ENCODE data around the gene PLCG1. TPM values are rescaled to one million over a fixed set of nuclear protein-coding genes. Genes with fewer than 3 reads are reported as not detected.

Gene PLCG1
- total RNA-seq, 1 donor from 2014 or later = 61.1 TPM

DNA sequence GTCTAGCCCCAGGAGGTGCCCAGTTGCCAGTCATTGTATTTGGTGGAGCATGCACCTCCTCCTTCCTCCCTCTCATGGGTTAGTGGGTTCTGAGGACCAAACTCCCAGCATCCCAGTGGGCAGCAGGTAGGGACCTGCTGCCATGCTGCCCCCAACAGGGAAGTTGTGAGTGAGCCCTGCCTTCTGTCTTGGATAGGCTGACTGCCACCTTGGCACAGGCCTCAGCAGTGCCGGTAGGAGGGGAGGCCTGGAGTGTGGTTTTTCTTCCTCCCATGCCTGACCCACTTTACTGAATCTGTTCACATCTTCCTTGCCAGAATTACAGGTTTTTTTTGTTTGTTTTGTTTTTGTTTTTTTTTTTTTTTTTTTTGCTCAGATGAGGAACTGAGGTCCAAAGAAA, 24.5 kb downstream of the PLCG1 start:
- peaks cover 70% of the 10 kb centered on the region for H3K36me3 Mint-ChIP-seq (ENCODE audit: low read depth)
- peaks cover 34% of the 10 kb centered on the region for H3K4me1 Mint-ChIP-seq
- H3K27me3 Mint-ChIP-seq = no peaks in the 10 kb centered on the region
- DNase-seq (no peak), ATAC-seq (ENCODE audit: low read depth) (no peak)
- ChIA-PET POLR2A (no interaction called here), CTCF (no interaction called here)
- H3K9me3 Mint-ChIP-seq = no peaks in the 10 kb centered on the region
- no peak overlapping the region for H3K4me3 Mint-ChIP-seq
- intact Hi-C loops (cut with micrococcal nuclease) = no loop called here
- H3K27ac Mint-ChIP-seq = no peak overlapping the region
- no peak for TF ChIP-seq CTCF (IDR thresholded peaks at IDR 0.05)

DNA sequence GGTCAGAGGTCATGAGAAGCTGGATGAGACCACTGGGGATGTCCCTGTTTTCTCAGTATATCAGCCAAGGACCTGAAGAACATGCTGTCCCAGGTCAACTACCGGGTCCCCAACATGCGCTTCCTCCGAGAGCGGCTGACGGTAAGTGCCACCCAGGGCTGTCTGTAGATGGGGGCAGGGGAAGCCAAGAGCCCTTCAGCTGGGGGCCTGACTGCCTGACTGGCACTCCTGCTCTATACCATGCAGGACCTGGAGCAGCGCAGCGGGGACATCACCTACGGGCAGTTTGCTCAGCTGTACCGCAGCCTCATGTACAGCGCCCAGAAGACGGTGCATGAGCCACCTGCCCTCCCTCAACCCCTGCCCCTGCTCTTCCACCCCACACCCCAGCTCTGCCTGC, 25.1 kb downstream of the PLCG1 start:
- POLR2A ChIA-PET = no interaction called here
- CTCF ChIA-PET = no interaction called here
- intact Hi-C loops (cut with micrococcal nuclease) = no loop called here
- Mint-ChIP-seq H3K27me3 (no peaks in the 10 kb centered on the region), H3K27ac (no peak overlapping the region), H3K4me3 (no peak overlapping the region), H3K36me3 (ENCODE audit: low read depth) (peaks cover 75% of the 10 kb centered on the region), H3K9me3 (no peaks in the 10 kb centered on the region), H3K4me1 (peaks cover 34% of the 10 kb centered on the region)
- no peak for TF ChIP-seq CTCF (IDR thresholded peaks at IDR 0.05)
- no peak for DNase-seq
- ATAC-seq (ENCODE audit: low read depth) = no peak

DNA sequence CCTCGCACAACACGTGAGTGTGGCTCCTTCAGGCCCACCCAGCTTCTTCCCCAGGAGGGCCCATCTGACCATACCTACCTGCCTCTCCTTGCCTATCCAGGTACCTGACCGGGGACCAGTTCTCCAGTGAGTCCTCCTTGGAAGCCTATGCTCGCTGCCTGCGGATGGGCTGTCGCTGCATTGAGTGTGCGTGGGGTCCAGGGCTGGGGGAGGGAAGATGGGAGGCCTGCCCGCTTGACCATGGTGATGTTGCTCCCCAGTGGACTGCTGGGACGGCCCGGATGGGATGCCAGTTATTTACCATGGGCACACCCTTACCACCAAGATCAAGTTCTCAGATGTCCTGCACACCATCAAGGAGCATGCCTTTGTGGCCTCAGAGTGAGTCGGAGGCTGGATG, 26.5 kb downstream of the PLCG1 start:
- no peak for DNase-seq

DNA sequence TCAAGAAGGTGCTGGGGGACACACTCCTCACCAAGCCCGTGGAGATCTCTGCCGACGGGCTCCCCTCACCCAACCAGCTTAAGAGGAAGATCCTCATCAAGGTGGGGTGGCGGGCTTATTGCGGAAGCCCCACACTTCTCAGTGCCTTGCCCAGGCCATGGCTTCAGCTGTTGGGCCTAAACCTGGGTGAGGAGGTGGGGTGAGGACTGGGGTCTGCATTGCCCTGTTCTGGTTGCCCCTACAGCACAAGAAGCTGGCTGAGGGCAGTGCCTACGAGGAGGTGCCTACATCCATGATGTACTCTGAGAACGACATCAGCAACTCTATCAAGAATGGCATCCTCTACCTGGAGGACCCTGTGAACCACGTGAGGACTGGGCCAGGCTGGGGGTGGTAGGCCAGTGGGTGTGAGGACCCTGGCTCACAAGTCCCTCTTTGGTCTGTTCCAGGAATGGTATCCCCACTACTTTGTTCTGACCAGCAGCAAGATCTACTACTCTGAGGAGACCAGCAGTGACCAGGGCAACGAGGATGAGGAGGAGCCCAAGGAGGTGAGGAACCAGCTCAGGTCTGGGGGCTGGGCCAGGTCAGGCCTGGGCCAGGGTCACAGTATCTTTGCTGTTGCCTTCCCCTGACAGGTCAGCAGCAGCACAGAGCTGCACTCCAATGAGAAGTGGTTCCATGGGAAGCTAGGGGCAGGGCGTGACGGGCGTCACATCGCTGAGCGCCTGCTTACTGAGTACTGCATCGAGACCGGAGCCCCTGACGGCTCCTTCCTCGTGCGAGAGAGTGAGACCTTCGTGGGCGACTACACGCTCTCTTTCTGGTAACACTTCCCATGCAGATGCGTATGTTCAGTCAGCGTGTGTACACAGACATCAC, 27.9 kb downstream of the PLCG1 start:
- H3K36me3 Mint-ChIP-seq (ENCODE audit: low read depth) = peaks cover 85% of the 10 kb centered on the region
- no peaks in the 10 kb centered on the region for H3K9me3 Mint-ChIP-seq
- peaks cover 17% of the 10 kb centered on the region for H3K4me1 Mint-ChIP-seq
- no peak for TF ChIP-seq CTCF (IDR thresholded peaks at IDR 0.05)
- CTCF ChIA-PET = interaction anchor here (1.7 kb wide), 1 partner anchor 8 kb away, joined by 8 read pairs; no protein-coding TSS in a partner anchor
- DNase-seq = no peak
- H3K27me3 Mint-ChIP-seq = no peaks in the 10 kb centered on the region
- H3K4me3 Mint-ChIP-seq = no peak overlapping the region
- intact Hi-C loops (cut with micrococcal nuclease) = no loop called here
- no peak for ATAC-seq (ENCODE audit: low read depth)
- no peak overlapping the region for H3K27ac Mint-ChIP-seq
- POLR2A ChIA-PET = interaction anchor here (0.6 kb wide), 1 partner anchor 528 kb away, joined by 3 read pairs; no protein-coding TSS in a partner anchor

More for the DNA sequence above, 26.5 kb downstream of the PLCG1 start:
- ATAC-seq (ENCODE audit: low read depth) = no peak
- ChIA-PET CTCF (interaction anchor here (1.7 kb wide), 1 partner anchor 9 kb away, joined by 8 read pairs; no protein-coding TSS in a partner anchor), POLR2A (no interaction called here)
- H3K4me1 Mint-ChIP-seq = peaks cover 25% of the 10 kb centered on the region
- TF ChIP-seq CTCF (IDR thresholded peaks at IDR 0.05) = no peak
- H3K36me3 Mint-ChIP-seq (ENCODE audit: low read depth) = peaks cover 80% of the 10 kb centered on the region
- H3K9me3 Mint-ChIP-seq = no peaks in the 10 kb centered on the region
- no peak overlapping the region for H3K27ac Mint-ChIP-seq
- no peaks in the 10 kb centered on the region for H3K27me3 Mint-ChIP-seq
- intact Hi-C loops (cut with micrococcal nuclease) = no loop called here
- no peak overlapping the region for H3K4me3 Mint-ChIP-seq

DNA sequence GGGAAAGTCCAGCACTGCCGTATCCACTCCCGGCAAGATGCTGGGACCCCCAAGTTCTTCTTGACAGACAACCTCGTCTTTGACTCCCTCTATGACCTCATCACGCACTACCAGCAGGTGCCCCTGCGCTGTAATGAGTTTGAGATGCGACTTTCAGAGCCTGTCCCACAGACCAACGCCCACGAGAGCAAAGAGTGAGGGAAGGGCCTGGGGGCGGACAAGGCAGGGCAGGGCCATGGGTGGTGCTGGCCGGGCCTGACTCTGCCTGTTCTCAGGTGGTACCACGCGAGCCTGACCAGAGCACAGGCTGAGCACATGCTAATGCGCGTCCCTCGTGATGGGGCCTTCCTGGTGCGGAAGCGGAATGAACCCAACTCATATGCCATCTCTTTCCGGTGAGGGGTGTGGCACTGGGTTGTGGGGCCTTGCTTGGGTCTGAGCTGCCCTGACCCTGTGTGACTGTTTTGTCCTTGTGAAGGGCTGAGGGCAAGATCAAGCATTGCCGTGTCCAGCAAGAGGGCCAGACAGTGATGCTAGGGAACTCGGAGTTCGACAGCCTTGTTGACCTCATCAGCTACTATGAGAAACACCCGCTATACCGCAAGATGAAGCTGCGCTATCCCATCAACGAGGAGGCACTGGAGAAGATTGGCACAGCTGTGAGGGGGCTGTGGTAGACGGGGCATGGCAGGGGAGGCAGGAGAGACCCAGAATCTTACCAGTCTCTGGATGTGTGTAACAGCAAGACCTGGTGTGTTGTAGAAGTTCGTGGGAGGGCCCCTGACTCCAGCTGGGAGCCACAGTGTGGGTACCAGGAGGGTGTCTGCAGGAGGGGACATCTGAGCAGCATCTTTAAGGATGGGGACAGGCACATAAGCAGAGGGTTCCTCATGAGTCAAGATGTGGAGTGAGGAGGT, 29.1 kb downstream of the PLCG1 start:
- DNase-seq = no peak
- no peak for TF ChIP-seq CTCF (IDR thresholded peaks at IDR 0.05)
- intact Hi-C loops (cut with micrococcal nuclease) = no loop called here
- ChIA-PET CTCF (no interaction called here), POLR2A (no interaction called here)
- H3K27me3 Mint-ChIP-seq = no peaks in the 10 kb centered on the region
- H3K36me3 Mint-ChIP-seq (ENCODE audit: low read depth) = peaks cover 84% of the 10 kb centered on the region
- peaks cover 12% of the 10 kb centered on the region for H3K4me1 Mint-ChIP-seq
- no peak for ATAC-seq (ENCODE audit: low read depth)
- no peak overlapping the region for H3K4me3 Mint-ChIP-seq
- H3K9me3 Mint-ChIP-seq = no peaks in the 10 kb centered on the region
- H3K27ac Mint-ChIP-seq = no peak overlapping the region

Measured in activated B cell treated with CpG ODN at 0.5 μM for 24 hours (primary cell).